Epithelial cell of esophagus (primary cell): ENCODE measurements around the gene ACOX1.

ENCODE experiments used
- DNase-seq: peaks from one replicate; pipeline ENCODE4 v3.0.0; 2010; ENCODE audit warnings: low read depth
- H3K4me3 ChIP-seq: 2 replicates; pipeline ENCODE4 v1.5.1; 2011; ENCODE audit warnings: mild to moderate bottlenecking, low read length, control low read depth
- CTCF ChIP-seq: IDR thresholded peaks from 2 replicates; pipeline ENCODE4 v1.5.1; 2011; ENCODE audit warnings: low read depth, mild to moderate bottlenecking, low read length, control low read depth, inconsistent platforms; ENCODE audit not compliant: insufficient read depth; ENCODE audit errors: missing control alignments

ACOX1 gene

GRCh38 chr17:76008630-76009425 lies 29.9 kb upstream of the ACOX1 start:
- no peak for TF ChIP-seq CTCF
- H3K4me3 ChIP-seq: no peak overlapping the region

GRCh38 chr17:76008208-76008607 lies 29.2 kb upstream of the ACOX1 start:
- TF ChIP-seq CTCF: no peak
- H3K4me3 ChIP-seq: no peak overlapping the region
- DNase-seq: no peak

More at GRCh38 chr17:76008630-76009425, 29.9 kb upstream of the ACOX1 start:
- DNase-seq: no peak

- no peak overlapping the region for H3K4me3 ChIP-seq
- no peak for DNase-seq
- no peak for TF ChIP-seq CTCF
Measured at GRCh38 chr17:76007850-76008165, 28.8 kb upstream of the ACOX1 start.

GRCh38 chr17:76007131-76007849 lies 28.3 kb upstream of the ACOX1 start:
- TF ChIP-seq CTCF: no peak
- no peak overlapping the region for H3K4me3 ChIP-seq
- DNase-seq: no peak

- peak; percentile 62 for TF ChIP-seq CTCF
- peak; percentile 73 for DNase-seq
- H3K4me3 ChIP-seq: no peak overlapping the region
Measured at GRCh38 chr17:76005263-76006149, 26.5 kb upstream of the ACOX1 start.

- DNase-seq: no peak
- no peak overlapping the region for H3K4me3 ChIP-seq
- TF ChIP-seq CTCF: no peak
Measured at GRCh38 chr17:76004750-76005262, 25.8 kb upstream of the ACOX1 start.
